Activated naive CD8-positive, alpha-beta T cell (primary cell): ENCODE data around the gene DLG2.

Experiments
- H3K27ac Mint-ChIP-seq: one replicate; pipeline ENCODE4 v1.8.0; 2021; ENCODE audit warnings: mixed read lengths
- H3K27me3 Mint-ChIP-seq: one replicate; pipeline ENCODE4 v1.8.0; 2021; ENCODE audit warnings: mixed read lengths
- H3K36me3 Mint-ChIP-seq: one replicate; pipeline ENCODE4 v1.8.0; 2021; ENCODE audit warnings: mixed read lengths
- H3K4me1 Mint-ChIP-seq: one replicate; pipeline ENCODE4 v1.8.0; 2021; ENCODE audit warnings: low read depth, mixed read lengths
- H3K4me3 Mint-ChIP-seq: one replicate; pipeline ENCODE4 v1.8.0; 2021; ENCODE audit warnings: mild to moderate bottlenecking, mixed read lengths
- H3K9me3 Mint-ChIP-seq: one replicate; pipeline ENCODE4 v1.8.0; 2021; ENCODE audit warnings: low read depth, mixed read lengths

DLG2 gene

DNA sequence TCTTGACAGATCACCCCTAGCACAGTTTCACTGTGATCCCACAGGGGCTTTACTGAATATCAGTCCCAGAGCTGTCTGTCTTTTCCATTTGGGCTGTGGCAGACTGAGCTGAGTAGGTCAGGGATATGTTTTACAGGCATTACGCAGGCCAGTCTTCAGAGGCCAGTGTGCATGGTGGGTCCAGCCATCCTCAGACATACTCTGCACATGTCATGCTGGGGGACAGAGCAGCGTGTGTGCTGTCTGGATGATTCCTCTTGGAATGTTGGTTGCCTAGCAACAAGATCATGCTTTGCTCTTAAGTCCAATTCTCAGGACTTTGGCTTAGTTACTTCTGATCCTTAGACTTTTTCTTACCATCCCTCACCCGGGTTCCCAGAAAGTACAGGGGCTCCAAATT is 736.5 kb downstream of the DLG2 start:
- no peaks in the 10 kb centered on the region for H3K36me3 Mint-ChIP-seq
- no peak overlapping the region for H3K27ac Mint-ChIP-seq
- H3K4me1 Mint-ChIP-seq: no peaks in the 10 kb centered on the region
- H3K27me3 Mint-ChIP-seq: no peaks in the 10 kb centered on the region
- H3K9me3 Mint-ChIP-seq: peaks cover 18% of the 10 kb centered on the region
- no peak overlapping the region for H3K4me3 Mint-ChIP-seq

DNA sequence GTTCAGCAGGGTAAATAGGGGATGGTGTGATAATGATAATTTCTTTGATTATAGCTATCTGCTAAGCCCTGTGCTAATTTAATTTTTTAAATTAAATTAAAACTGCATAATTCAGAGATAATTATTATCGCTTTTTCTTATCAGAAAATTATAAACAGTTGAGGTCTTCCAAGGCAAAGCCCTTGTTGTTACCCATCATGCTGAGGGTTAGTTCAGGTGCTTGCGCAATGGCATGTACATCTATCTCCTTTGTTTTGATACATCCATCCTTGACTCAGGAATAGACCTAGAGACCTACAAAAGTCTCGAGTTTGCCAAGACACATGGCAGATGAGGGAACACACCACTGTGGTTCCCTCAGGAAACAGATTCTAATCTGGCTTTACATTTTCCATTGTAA is 737.6 kb downstream of the DLG2 start:
- no peak overlapping the region for H3K27ac Mint-ChIP-seq
- no peaks in the 10 kb centered on the region for H3K27me3 Mint-ChIP-seq
- H3K9me3 Mint-ChIP-seq: peaks cover 23% of the 10 kb centered on the region
- H3K4me3 Mint-ChIP-seq: no peak overlapping the region
- H3K4me1 Mint-ChIP-seq: no peaks in the 10 kb centered on the region
- H3K36me3 Mint-ChIP-seq: no peaks in the 10 kb centered on the region

DNA sequence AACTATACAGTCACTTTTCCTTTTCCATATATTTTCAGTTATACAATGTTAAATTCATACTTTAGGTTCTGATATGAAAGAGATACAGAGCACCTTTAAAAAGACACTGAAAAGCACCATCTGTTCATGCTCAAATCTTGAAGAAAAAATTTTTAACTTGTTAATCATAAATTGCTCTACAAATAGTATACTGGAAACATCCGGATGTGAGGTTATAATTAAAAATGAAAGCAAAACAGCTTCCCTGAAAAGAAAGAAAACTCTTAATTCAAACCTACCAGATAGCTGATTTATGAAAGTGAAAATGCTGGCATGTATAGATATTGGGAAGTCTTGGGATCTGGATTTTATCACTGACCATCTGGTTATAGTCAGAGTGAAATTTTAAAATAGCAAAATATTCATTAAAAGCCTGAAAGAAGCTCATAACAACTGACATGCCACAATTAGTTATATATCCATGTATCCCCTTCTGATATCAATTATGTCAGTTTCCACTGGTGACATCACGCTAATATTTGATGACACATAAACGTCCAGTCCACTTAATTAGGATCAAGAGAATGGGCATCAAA is 740.0 kb downstream of the DLG2 start:
- Mint-ChIP-seq H3K4me3 (no peak overlapping the region), H3K27me3 (no peaks in the 10 kb centered on the region), H3K9me3 (peaks cover 23% of the 10 kb centered on the region), H3K36me3 (no peaks in the 10 kb centered on the region), H3K27ac (no peak overlapping the region), H3K4me1 (no peaks in the 10 kb centered on the region)

DNA sequence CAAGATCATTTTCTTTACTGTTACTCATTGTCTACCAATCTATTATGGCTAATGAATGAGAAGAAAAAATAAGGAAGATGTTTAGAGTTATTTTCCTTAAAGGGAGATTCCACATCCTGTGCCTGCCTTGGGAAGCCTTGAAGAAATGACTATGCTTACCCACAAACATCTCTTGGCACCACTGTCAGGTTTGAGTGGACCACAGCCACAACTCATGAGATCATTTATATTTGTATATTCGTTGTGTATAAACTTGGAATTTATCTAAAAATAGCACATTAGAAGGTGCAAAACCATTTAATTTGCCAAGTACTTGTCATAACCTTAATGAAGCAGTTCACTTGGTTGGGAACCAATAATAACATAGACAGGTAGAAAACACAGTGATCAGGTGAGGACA is 740.8 kb downstream of the DLG2 start:
- Mint-ChIP-seq H3K36me3 (no peaks in the 10 kb centered on the region), H3K9me3 (peaks cover 23% of the 10 kb centered on the region), H3K4me3 (no peak overlapping the region), H3K27me3 (no peaks in the 10 kb centered on the region), H3K27ac (no peak overlapping the region), H3K4me1 (no peaks in the 10 kb centered on the region)

DNA sequence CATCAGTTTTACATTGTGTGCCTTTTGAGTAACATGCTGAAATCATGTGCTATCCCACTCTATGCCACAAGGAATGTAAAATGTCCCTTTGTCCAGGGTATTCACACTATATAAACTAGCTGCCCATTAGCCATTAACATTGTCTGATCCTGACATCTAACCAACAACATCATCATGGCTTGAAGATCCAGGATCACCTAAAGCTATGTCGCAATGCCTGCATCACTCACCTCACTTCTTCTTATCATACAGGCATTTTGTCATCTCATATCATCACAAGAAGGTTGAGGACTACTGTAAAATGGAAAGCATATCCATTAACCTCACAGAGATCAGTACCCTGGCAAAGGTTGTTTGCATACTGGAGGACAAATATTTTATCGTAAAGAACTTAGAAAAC is 742.3 kb downstream of the DLG2 start:
- no peak overlapping the region for H3K27ac Mint-ChIP-seq
- H3K36me3 Mint-ChIP-seq: no peaks in the 10 kb centered on the region
- peaks cover 26% of the 10 kb centered on the region for H3K9me3 Mint-ChIP-seq
- no peaks in the 10 kb centered on the region for H3K4me1 Mint-ChIP-seq
- H3K4me3 Mint-ChIP-seq: no peak overlapping the region
- H3K27me3 Mint-ChIP-seq: no peaks in the 10 kb centered on the region

DNA sequence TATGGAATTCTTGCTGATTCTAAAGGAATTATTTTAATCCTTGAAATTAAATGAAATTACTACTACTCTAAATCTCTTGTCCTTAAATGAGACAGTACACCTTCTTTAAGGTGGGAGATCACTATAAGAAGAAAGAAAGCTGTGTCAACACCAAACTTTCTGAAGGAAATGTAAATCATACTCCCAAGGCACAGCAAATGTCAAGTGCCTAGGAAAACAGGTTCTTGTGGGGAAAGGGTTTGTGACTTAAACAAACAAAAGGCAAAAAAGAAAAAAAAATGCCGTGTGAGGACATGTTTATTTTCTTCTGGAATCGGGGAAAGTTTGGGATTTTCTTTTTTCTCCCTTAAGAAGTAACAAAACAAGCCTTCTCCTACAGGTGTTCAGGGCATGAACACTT is 745.1 kb downstream of the DLG2 start:
- H3K4me3 Mint-ChIP-seq: no peak overlapping the region
- no peaks in the 10 kb centered on the region for H3K4me1 Mint-ChIP-seq
- H3K9me3 Mint-ChIP-seq: peaks cover 18% of the 10 kb centered on the region
- H3K27ac Mint-ChIP-seq: no peak overlapping the region
- no peaks in the 10 kb centered on the region for H3K36me3 Mint-ChIP-seq
- no peaks in the 10 kb centered on the region for H3K27me3 Mint-ChIP-seq

DNA sequence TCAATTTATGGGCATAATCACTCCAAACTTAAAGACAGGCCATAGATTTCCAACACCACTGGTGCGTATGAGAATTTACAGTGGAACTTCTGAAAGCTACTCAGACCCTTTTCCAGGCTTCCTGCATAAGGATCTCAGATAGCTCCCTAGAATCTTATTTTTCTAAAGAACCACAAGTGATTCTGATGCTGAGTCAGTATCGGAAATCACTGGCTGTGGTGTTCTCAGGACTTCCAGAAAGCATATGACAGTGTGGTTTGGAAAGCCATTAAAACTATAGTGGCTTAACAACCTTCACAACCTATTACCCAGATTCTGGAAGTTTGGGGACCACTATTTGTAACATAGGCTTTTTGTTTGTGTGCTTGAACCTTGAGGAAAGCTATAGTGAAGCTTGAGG is 756.0 kb downstream of the DLG2 start:
- peaks cover 30% of the 10 kb centered on the region for H3K9me3 Mint-ChIP-seq
- no peak overlapping the region for H3K27ac Mint-ChIP-seq
- no peaks in the 10 kb centered on the region for H3K36me3 Mint-ChIP-seq
- no peaks in the 10 kb centered on the region for H3K27me3 Mint-ChIP-seq
- H3K4me1 Mint-ChIP-seq: no peaks in the 10 kb centered on the region
- no peak overlapping the region for H3K4me3 Mint-ChIP-seq

DNA sequence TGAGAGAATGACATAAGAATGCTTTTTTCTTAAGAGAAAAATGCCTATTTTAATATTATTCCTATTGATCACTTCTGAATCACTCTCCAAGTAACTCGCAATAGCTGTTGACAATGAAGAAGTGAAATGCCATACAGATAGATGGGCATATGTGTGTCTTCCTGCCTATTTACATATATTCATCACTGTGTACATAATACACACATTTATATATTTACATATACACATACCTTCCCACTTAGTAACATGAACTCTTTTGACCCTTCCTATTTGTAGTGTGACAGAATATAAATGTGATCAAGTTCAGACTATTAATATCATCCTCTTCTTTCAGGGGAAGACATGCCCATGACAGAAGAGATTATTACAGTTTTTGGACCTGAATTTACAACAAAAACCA is 756.7 kb downstream of the DLG2 start:
- H3K9me3 Mint-ChIP-seq: peaks cover 35% of the 10 kb centered on the region
- no peak overlapping the region for H3K27ac Mint-ChIP-seq
- no peaks in the 10 kb centered on the region for H3K27me3 Mint-ChIP-seq
- H3K4me3 Mint-ChIP-seq: no peak overlapping the region
- H3K36me3 Mint-ChIP-seq: no peaks in the 10 kb centered on the region
- H3K4me1 Mint-ChIP-seq: no peaks in the 10 kb centered on the region

DNA sequence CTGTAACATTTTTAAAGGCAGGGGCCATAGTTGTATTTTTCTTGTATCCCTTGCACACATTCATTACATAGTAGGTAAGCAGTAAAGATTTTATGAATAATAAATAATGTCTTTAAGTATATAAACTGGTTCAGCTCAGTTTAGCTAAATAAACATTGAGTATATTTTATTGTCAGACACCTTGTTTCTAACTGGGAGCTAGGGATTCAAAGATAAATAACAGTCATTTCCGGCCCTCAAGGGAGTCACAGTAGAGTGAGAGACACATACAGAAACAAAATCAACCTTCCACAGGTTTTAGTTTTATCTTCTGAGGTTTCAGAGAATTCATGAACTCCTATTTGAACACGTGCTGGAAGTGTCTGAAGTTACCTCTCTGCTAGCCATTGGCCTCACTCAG is 760.2 kb downstream of the DLG2 start:
- no peaks in the 10 kb centered on the region for H3K36me3 Mint-ChIP-seq
- H3K4me1 Mint-ChIP-seq: no peaks in the 10 kb centered on the region
- H3K4me3 Mint-ChIP-seq: no peak overlapping the region
- no peak overlapping the region for H3K27ac Mint-ChIP-seq
- H3K27me3 Mint-ChIP-seq: no peaks in the 10 kb centered on the region
- H3K9me3 Mint-ChIP-seq: peaks cover 30% of the 10 kb centered on the region

DNA sequence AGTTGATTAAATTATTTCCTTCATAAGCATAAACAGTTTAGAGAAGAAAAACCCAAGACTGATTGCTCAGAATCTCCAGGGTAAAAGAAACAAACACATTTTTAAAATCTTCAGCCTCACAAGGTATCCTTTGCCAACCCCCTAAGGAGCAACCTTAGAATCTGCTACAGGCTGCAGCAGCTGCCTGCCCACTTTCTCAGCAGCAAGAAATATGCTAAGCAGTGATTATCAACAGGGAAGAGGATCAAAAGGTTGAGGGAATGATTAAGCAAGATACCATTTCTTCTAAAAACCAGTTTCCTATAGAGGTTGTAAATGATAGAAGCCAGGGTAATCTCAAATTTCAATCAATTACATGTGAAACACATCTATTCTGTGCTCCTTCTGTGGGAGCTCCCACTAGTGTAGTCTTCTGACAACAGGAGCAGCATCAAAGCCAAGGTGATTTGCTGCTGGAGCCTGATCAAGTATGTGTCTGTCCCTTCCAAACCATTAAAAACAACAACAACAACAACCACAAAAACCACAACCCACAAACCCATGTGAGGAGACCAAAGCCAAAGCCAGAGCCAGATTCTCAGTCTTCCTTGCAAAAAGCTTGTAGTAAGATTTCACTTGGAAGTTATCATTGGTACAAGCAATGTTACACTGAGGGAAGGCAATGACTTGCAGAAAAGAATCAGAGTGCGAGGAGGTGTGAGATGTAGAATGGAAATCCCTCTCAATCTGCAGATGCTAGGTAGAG is 761.2 kb downstream of the DLG2 start:
- H3K4me1 Mint-ChIP-seq: no peaks in the 10 kb centered on the region
- H3K27me3 Mint-ChIP-seq: no peaks in the 10 kb centered on the region
- H3K4me3 Mint-ChIP-seq: no peak overlapping the region
- no peaks in the 10 kb centered on the region for H3K36me3 Mint-ChIP-seq
- no peak overlapping the region for H3K27ac Mint-ChIP-seq
- peaks cover 30% of the 10 kb centered on the region for H3K9me3 Mint-ChIP-seq

DNA sequence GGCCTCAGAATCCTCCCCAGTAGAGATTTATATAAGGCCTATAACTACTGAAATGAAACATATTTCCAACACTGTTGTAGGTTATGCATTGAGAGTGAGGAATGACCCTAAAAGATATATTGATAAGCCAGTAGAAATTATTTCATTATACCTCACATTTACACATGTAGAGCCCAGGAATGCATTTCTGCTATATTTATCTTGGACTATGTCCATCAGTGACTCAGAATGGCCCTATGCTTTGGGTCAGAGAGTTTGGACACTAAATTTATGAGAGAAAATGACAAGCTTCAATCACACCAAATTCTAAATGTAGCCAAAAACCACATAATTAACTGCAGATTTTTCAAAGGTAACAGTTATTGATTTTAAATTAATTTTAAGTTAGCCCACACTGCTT is 761.9 kb downstream of the DLG2 start:
- Mint-ChIP-seq H3K4me1 (no peaks in the 10 kb centered on the region), H3K27ac (no peak overlapping the region), H3K9me3 (peaks cover 35% of the 10 kb centered on the region), H3K27me3 (no peaks in the 10 kb centered on the region), H3K4me3 (no peak overlapping the region), H3K36me3 (no peaks in the 10 kb centered on the region)

DNA sequence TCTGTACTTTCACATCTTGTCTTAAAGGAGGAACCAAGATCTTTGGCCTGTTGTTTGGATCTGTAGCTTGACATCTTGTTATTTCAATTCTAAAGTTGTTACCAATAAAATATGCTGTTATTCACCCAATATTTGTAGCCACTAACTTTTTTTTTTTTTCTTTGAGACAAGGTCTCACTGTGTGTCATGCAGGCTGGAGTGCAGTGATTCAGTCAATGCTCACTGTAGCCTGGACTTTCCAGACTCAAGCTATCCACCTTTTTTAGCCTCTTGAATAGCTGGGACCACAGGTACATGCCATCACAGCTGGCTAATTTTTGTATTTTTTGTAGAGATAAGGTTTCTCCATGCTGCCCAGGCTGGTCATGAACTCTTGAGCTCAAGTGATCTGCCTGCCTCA is 769.4 kb downstream of the DLG2 start:
- no peaks in the 10 kb centered on the region for H3K4me1 Mint-ChIP-seq
- no peak overlapping the region for H3K4me3 Mint-ChIP-seq
- no peaks in the 10 kb centered on the region for H3K36me3 Mint-ChIP-seq
- H3K9me3 Mint-ChIP-seq: peaks cover 10% of the 10 kb centered on the region
- no peak overlapping the region for H3K27ac Mint-ChIP-seq
- H3K27me3 Mint-ChIP-seq: no peaks in the 10 kb centered on the region

DNA sequence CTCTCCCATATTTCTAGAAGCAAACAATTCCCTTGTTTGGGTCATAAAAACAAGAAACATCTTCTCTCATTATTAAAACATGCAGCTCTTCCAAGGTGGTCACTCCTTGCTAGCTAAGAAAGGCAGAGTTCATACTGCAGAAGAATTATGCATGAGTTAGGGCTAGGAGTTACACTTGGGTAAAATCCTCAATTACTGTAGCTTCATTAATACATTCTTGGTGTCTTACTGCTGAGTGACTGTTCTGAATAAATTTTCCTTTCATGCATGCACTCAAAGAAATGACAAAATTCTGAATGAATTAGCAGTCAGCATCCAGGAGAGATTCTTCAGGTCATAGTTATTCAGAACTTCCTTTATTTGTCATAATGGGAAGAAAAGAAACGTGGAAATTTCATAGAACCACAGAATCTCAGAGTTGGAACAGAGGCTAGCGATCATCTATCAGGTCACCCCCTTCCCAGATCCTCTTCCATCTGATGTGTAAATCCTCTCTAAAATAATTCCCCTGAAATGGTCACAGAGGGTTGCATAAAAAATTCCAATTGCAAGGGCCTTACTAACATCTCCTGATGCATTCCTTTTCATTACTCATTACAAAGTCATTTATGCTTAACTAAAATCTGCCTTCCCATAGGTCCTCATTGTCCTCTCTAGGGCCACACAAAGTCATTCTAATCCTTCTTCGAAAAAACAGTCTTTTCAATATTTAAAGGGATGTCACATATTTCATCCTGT is 771.5 kb downstream of the DLG2 start:
- no peak overlapping the region for H3K27ac Mint-ChIP-seq
- H3K4me3 Mint-ChIP-seq: no peak overlapping the region
- peaks cover 14% of the 10 kb centered on the region for H3K9me3 Mint-ChIP-seq
- no peaks in the 10 kb centered on the region for H3K36me3 Mint-ChIP-seq
- H3K4me1 Mint-ChIP-seq: no peaks in the 10 kb centered on the region
- H3K27me3 Mint-ChIP-seq: no peaks in the 10 kb centered on the region

DNA sequence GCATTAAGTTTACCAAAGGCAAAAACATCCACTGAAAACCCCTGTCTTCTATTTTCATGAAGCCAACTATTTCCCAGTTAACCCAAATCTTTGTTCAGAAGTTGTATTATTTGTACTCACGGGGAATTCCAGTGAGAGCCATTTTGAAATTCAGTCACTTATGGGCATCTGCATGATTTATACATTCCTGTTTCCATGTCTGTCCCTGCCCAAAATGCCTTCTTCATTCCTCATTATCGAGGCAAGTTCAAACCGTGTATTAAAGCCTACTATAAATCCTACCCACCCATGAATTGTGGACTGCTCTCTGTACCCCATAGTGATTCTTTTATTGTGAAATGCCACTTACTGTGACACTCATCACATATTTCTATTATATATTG is 772.7 kb downstream of the DLG2 start:
- H3K4me3 Mint-ChIP-seq: no peak overlapping the region
- H3K27me3 Mint-ChIP-seq: no peaks in the 10 kb centered on the region
- peaks cover 4% of the 10 kb centered on the region for H3K9me3 Mint-ChIP-seq
- no peaks in the 10 kb centered on the region for H3K36me3 Mint-ChIP-seq
- H3K27ac Mint-ChIP-seq: no peak overlapping the region
- no peaks in the 10 kb centered on the region for H3K4me1 Mint-ChIP-seq

DNA sequence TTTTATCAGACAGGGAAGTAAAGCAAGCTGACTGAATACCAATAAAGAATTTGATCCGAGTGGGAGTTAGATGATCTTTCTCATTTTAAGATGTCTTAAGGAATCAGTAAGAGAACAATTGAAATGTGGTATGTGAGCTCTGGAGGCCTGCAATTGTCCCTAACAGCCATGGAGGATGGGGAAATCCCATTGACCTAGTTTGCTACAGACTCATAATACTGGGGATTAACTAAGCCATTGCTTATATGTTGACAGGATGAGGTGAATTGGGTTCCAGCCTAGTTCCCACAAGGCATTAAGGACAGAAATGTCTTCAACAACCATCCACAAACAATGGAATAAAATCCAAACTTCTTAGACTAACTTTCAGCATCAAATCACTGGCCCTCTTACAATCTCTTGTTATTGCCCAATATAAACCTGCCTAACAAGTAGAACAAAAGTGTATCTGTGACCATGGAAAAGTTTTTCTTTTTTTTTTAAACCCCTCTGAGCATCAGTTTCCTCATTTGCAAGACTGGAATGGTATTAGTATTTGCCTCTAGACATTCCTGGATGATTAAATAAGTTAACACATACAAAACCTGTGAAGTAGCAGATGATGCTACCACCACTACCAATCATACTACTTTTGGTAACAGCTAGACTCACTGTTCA is 773.2 kb downstream of the DLG2 start:
- H3K4me1 Mint-ChIP-seq: no peaks in the 10 kb centered on the region
- peaks cover 4% of the 10 kb centered on the region for H3K9me3 Mint-ChIP-seq
- no peak overlapping the region for H3K27ac Mint-ChIP-seq
- no peak overlapping the region for H3K4me3 Mint-ChIP-seq
- no peaks in the 10 kb centered on the region for H3K27me3 Mint-ChIP-seq
- H3K36me3 Mint-ChIP-seq: no peaks in the 10 kb centered on the region
